SK-N-SH (cell line): ENCODE data around the gene ABCA8. TPM values are rescaled to one million over a fixed set of nuclear protein-coding genes. Genes with fewer than 3 reads are reported as not detected.

Experiments used
- CTCF ChIA-PET: fragments of 300-600, 350-600 bp; formaldehyde crosslinking; extraction: SDS; loops from one replicate; lab custom pipeline; 2021; lab: Yijun Ruan, JAX
- POLR2A ChIA-PET: fragments of 350-600 bp; sonication (Branson Sonifier 250); formaldehyde crosslinking; extraction: SDS; loops from one replicate; lab custom pipeline; 2020; ENCODE audit warnings: antibody characterized with exemption, inconsistent platforms; lab: Yijun Ruan, JAX
- DNase-seq: peaks from one replicate; pipeline ENCODE4 v3.0.0; 2012
- H2AFZ ChIP-seq: fragments of 200-600 bp; sonication (generic); 2 replicates; pipeline ENCODE4 v1.8.1; 2016; ENCODE audit warnings: antibody characterized with exemption, mild to moderate bottlenecking, low read depth
- H3F3A ChIP-seq: fragments of 200-600 bp; sonication (generic); replicated peaks from 2 replicates; pipeline ENCODE3; 2016; ENCODE audit warnings: antibody characterized with exemption, mild to moderate bottlenecking; ENCODE audit not compliant: insufficient read depth
- H3K27ac ChIP-seq, 2 experiments: fragments of 200-500 bp in 1 of 2; fragments of 200-600 bp in 1 of 2; sonication (Bioruptor generic) in 1 of 2; sonication (generic), shearing (Covaris generic) in 1 of 2; 2 replicates each; pipeline versions ENCODE4 v1.5.1 to v1.6.1; 2014 to 2016; ENCODE audit warnings: low read depth in 2 of 2, inconsistent platforms in 1 of 2, low read length in 1 of 2, mild to moderate bottlenecking in 1 of 2, mixed read lengths in 1 of 2
- H3K27me3 ChIP-seq: fragments of 200-600 bp; sonication (generic), shearing (Covaris generic); 2 replicates; pipeline ENCODE4 v1.6.1; 2016; ENCODE audit warnings: mixed run types; ENCODE audit not compliant: insufficient read depth
- H3K36me3 ChIP-seq, 2 experiments: fragments of 200-500 bp in 1 of 2; fragments of 200-600 bp in 1 of 2; sonication (Bioruptor generic) in 1 of 2; sonication (generic) in 1 of 2; replicated peaks in 1 of 2; 2 replicates each; pipeline versions ENCODE3 to v1.5.1; 2014 to 2016; ENCODE audit warnings: low read length in 1 of 2, mild to moderate bottlenecking in 1 of 2; ENCODE audit not compliant: insufficient read depth in 2 of 2, control insufficient read depth in 1 of 2
- H3K4me1 ChIP-seq, 2 experiments: fragments of 200-500 bp in 1 of 2; fragments of 200-600 bp in 1 of 2; sonication (Bioruptor generic) in 1 of 2; sonication (generic), shearing (Covaris generic) in 1 of 2; 2 replicates each; pipeline versions ENCODE4 v1.5.1 to v1.6.1; 2014 to 2016; ENCODE audit warnings: low read depth in 1 of 2, low read length in 1 of 2, mixed run types in 1 of 2; ENCODE audit not compliant: insufficient read depth in 2 of 2, control insufficient read depth in 1 of 2
- H3K4me2 ChIP-seq: fragments of 200-600 bp; sonication (generic), shearing (Covaris generic); 2 replicates; pipeline ENCODE4 v1.6.1; 2017; ENCODE audit warnings: mixed run types
- H3K4me3 ChIP-seq, 2 experiments: fragments of 200-500 bp in 1 of 2; fragments of 200-600 bp in 1 of 2; sonication (Bioruptor generic) in 1 of 2; sonication (generic), shearing (Covaris generic) in 1 of 2; 2 replicates each; pipeline versions ENCODE4 v1.5.1 to v1.8.1; 2014 to 2016; ENCODE audit warnings: low read depth in 2 of 2, inconsistent platforms in 1 of 2, low read length in 1 of 2, mild to moderate bottlenecking in 1 of 2, mixed read lengths in 1 of 2, moderate library complexity in 1 of 2
- H3K79me2 ChIP-seq: fragments of 200-600 bp; sonication (generic); 2 replicates; pipeline ENCODE4 v1.8.1; 2017; ENCODE audit warnings: mild to moderate bottlenecking; ENCODE audit not compliant: insufficient read depth
- H3K9ac ChIP-seq: fragments of 200-600 bp; sonication (generic); 2 replicates; pipeline ENCODE4 v1.6.1; 2017; ENCODE audit warnings: mixed run types
- H3K9me2 ChIP-seq: fragments of 200-600 bp; sonication (generic); 2 replicates; pipeline ENCODE4 v1.6.1; 2017; ENCODE audit warnings: mixed run types
- H3K9me3 ChIP-seq: fragments of 200-600 bp; sonication (generic); 2 replicates; pipeline ENCODE4 v1.6.1; 2017; ENCODE audit warnings: mixed run types, mild to moderate bottlenecking, moderate library complexity
- H4K20me1 ChIP-seq: fragments of 200-600 bp; sonication (generic); 2 replicates; pipeline ENCODE4 v1.6.1; 2017; ENCODE audit warnings: mild to moderate bottlenecking, mixed run types; ENCODE audit not compliant: insufficient read depth
- CHD2 ChIP-seq: fragments of 150-350 bp; IDR thresholded peaks from 2 replicates; pipeline ENCODE4 v1.6.1; 2018; ENCODE audit warnings: low read length; ENCODE audit not compliant: partially characterized antibody
- ELF1 ChIP-seq: IDR thresholded peaks from 2 replicates; pipeline ENCODE4 v1.4.0; 2012
- FOSL2 ChIP-seq: IDR thresholded peaks from 2 replicates; pipeline ENCODE4 v1.4.0; 2012; ENCODE audit warnings: low read depth, mild to moderate bottlenecking, moderate library complexity, borderline replicate concordance
- FOXJ3 ChIP-seq: sonication (generic); formaldehyde crosslinking; IDR thresholded peaks from 2 replicates; pipeline ENCODE4 v1.5.1; 2020; ENCODE audit warnings: mild to moderate bottlenecking, missing genetic modification reagents
- FOXM1 ChIP-seq: IDR thresholded peaks from 2 replicates; pipeline ENCODE4 v1.4.0; 2012; ENCODE audit warnings: low read depth, mild to moderate bottlenecking
- JUND ChIP-seq: IDR thresholded peaks from 2 replicates; pipeline ENCODE4 v1.4.0; 2012
- MEF2A ChIP-seq: IDR thresholded peaks from 2 replicates; pipeline ENCODE4 v1.4.0; 2012; ENCODE audit warnings: low read depth, borderline replicate concordance
- MXI1 ChIP-seq: IDR thresholded peaks from 2 replicates; pipeline ENCODE4 v1.6.1; 2012; ENCODE audit warnings: mild to moderate bottlenecking, low read depth, low read length, improper control_type of control experiment
- NFIC ChIP-seq: IDR thresholded peaks from 2 replicates; pipeline ENCODE4 v1.4.0; 2012; ENCODE audit warnings: borderline replicate concordance
- NRF1 ChIP-seq: IDR thresholded peaks from 2 replicates; pipeline ENCODE4 v1.6.1; 2012; ENCODE audit warnings: low read depth, mild to moderate bottlenecking, low read length
- POLR2AphosphoS5 ChIP-seq: IDR thresholded peaks from 2 replicates; pipeline ENCODE4 v1.6.1; 2012; ENCODE audit warnings: low read depth, low read length
- RAD21 ChIP-seq: IDR thresholded peaks from 2 replicates; pipeline ENCODE4 v1.6.1; 2012; ENCODE audit warnings: mild to moderate bottlenecking, low read length
- RCOR1 ChIP-seq: fragments of 150-350 bp; IDR thresholded peaks from 2 replicates; pipeline ENCODE4 v1.6.1; 2017; ENCODE audit warnings: antibody characterized with exemption, low read length
- RXRA ChIP-seq: IDR thresholded peaks from 2 replicates; pipeline ENCODE4 v1.4.0; 2012; ENCODE audit warnings: low read depth, mild to moderate bottlenecking, borderline replicate concordance
- SMC3 ChIP-seq: IDR thresholded peaks from 2 replicates; pipeline ENCODE4 v1.6.1; 2012; ENCODE audit warnings: low read depth, low read length, improper control_type of control experiment
- TAF1 ChIP-seq: IDR thresholded peaks from 2 replicates; pipeline ENCODE4 v1.6.1; 2012; ENCODE audit warnings: low read depth, mild to moderate bottlenecking, low read length, moderate library complexity, borderline replicate concordance
- WGBS: methylation state at CpG from one replicate; pipeline ENCODE4 v1.1.6; 2017; ENCODE audit warnings: low lambda C conversion rate; 5-methylcytosine and 5-hydroxymethylcytosine counted together
- polyA plus RNA-seq, 3 experiments: library from polyadenylated mRNA; depleted of rRNA; stranded (reverse); fragments of >200 nt; gene quantifications; 2 replicates each; pipeline ENCODE4 v1.2.3, GENCODE V29; 2012
- TF ChIP-seq, protein P1 (sequence below): IDR thresholded peaks from 2 replicates; pipeline ENCODE4 v1.4.0; 2012; ENCODE audit warnings: low read depth
- TF ChIP-seq, protein P2 (sequence below): fragments of 150-350 bp; IDR thresholded peaks from 2 replicates; pipeline ENCODE4 v1.6.1; 2016; ENCODE audit warnings: mild to moderate bottlenecking, low read depth, low read length
- TF ChIP-seq, protein P3 (sequence below): fragments of 150-350 bp; IDR thresholded peaks from 2 replicates; pipeline ENCODE4 v1.6.1; 2017; ENCODE audit warnings: antibody characterized with exemption, low read length, low read depth, borderline replicate concordance
- TF ChIP-seq, protein P4 (sequence below): fragments of 200-600 bp; sonication (generic); IDR thresholded peaks from 2 replicates; pipeline ENCODE4 v1.6.1; 2017; ENCODE audit warnings: antibody characterized with exemption, mild to moderate bottlenecking, moderate library complexity
- TF ChIP-seq, protein P5 (sequence below): IDR thresholded peaks from 2 replicates; pipeline ENCODE4; 2012

The ABCA8 gene
- polyA plus RNA-seq, 1 of the 3 experiments (the other 2 are of a cell fraction): 2.3 TPM

DNA sequence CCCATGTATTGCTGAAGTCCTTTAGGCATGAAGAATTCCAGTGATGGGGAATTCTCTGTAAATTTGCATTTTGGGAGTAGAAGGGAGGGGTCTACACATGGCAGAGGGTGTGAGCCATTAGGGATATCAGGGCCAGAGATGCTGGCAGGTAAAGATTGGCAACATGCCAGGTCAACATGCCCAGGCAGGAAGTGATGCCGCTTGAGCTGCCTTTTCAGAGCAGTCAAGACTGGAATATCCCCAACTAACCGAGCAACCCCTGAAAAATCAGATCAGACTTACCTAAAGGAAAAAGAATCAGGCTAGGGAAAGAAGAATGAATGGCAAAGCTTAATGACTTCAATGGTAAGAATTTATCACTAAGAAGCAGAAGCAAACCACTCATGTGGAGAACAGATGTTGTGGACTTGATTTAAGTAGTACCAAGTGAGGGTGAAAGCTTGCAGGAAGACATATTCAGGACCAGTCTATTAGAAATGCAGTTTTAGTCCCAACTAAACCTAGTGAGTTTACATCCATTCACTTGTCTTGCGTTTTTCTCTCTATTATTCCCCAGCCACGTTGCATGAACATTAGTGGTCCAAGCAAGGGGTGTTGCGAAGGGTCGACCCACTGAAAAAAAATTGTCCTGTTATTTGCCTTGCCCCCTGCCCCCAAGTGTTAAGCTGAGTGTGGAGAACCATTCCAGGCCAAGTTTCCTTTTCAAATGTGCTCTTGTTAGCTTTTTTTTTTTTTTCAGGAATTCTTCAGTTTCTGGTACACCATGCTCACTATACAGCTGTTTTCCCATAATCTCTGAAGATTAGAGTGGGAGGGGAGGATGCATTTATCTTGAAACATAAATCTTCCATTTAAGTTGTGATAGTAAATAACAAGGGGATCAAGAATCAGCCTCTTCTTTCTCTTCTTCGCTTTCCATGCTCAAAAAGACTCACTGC is 105.2 kb downstream of the ABCA8 start:
- no peak for TF ChIP-seq CHD2
- TF ChIP-seq, protein P1, sequence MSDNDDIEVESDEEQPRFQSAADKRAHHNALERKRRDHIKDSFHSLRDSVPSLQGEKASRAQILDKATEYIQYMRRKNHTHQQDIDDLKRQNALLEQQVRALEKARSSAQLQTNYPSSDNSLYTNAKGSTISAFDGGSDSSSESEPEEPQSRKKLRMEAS: no peak
- no peak for TF ChIP-seq FOXJ3 (CRISPR knock-in tag)
- TF ChIP-seq MXI1: no peak
- TF ChIP-seq RCOR1: no peak
- TF ChIP-seq RXRA: no peak
- peak; percentile 33; the same call in 1 of the 2 replicates for TF ChIP-seq NFIC
- no peak for TF ChIP-seq JUND
- TF ChIP-seq, all 33 proteins: peak for 1

DNA sequence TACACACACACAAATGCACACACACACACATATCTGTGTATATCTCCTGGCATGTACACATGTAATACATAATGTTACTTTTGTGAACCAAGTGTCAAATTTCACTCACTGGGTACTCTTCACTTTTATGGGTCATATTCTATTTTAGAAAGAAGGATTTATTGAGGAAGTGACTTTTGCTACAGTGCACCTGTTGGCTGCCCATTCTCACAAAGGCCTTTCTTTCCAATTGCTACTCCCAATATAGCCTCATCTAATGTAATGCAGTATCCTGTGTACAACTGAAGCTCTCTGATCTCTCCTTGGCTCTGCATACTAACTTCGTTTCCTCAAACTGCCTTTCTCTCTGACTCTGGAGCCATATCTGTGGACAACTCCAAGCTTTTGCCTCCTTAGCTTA is 107.5 kb downstream of the ABCA8 start:
- Histone ChIP-seq H3K9me3 (no peaks in the 10 kb centered on the region), H3K4me3 (no peak overlapping the region), H3K9me2 (no peaks in the 10 kb centered on the region), H2AFZ (no peak overlapping the region), H3K27me3 (peaks cover 9% of the 10 kb centered on the region; the same call in 1 of the 2 replicates), H3K36me3 (no peaks in the 10 kb centered on the region), H3K27ac (no peak overlapping the region), H3F3A (no peaks in the 10 kb centered on the region), H3K79me2 (no peaks in the 10 kb centered on the region), H3K4me1 (no peaks in the 10 kb centered on the region), H4K20me1 (no peaks in the 10 kb centered on the region), H3K9ac (no peak overlapping the region), H3K4me2 (no peak overlapping the region)
- CTCF ChIA-PET: no interaction called here
- no peak for DNase-seq
- 3% methylated on average over 1 of the region's 1 CpG for WGBS
- POLR2A ChIA-PET: no interaction called here
- TF ChIP-seq, protein P2, sequence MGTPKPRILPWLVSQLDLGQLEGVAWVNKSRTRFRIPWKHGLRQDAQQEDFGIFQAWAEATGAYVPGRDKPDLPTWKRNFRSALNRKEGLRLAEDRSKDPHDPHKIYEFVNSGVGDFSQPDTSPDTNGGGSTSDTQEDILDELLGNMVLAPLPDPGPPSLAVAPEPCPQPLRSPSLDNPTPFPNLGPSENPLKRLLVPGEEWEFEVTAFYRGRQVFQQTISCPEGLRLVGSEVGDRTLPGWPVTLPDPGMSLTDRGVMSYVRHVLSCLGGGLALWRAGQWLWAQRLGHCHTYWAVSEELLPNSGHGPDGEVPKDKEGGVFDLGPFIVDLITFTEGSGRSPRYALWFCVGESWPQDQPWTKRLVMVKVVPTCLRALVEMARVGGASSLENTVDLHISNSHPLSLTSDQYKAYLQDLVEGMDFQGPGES: no peak
- TF ChIP-seq FOSL2: no peak
- TF ChIP-seq, protein P1: no peak
- TF ChIP-seq NRF1: no peak
- no peak for TF ChIP-seq MEF2A
- TF ChIP-seq POLR2AphosphoS5: no peak
- no peak for TF ChIP-seq TAF1
- no peak for TF ChIP-seq JUND
- TF ChIP-seq, protein P3, sequence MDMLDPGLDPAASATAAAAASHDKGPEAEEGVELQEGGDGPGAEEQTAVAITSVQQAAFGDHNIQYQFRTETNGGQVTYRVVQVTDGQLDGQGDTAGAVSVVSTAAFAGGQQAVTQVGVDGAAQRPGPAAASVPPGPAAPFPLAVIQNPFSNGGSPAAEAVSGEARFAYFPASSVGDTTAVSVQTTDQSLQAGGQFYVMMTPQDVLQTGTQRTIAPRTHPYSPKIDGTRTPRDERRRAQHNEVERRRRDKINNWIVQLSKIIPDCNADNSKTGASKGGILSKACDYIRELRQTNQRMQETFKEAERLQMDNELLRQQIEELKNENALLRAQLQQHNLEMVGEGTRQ: no peak
- TF ChIP-seq SMC3: no peak
- no peak for TF ChIP-seq MXI1
- no peak for TF ChIP-seq FOXM1
- TF ChIP-seq RAD21: no peak
- no peak for TF ChIP-seq ELF1
- no peak for TF ChIP-seq CHD2
- TF ChIP-seq, protein P4, sequence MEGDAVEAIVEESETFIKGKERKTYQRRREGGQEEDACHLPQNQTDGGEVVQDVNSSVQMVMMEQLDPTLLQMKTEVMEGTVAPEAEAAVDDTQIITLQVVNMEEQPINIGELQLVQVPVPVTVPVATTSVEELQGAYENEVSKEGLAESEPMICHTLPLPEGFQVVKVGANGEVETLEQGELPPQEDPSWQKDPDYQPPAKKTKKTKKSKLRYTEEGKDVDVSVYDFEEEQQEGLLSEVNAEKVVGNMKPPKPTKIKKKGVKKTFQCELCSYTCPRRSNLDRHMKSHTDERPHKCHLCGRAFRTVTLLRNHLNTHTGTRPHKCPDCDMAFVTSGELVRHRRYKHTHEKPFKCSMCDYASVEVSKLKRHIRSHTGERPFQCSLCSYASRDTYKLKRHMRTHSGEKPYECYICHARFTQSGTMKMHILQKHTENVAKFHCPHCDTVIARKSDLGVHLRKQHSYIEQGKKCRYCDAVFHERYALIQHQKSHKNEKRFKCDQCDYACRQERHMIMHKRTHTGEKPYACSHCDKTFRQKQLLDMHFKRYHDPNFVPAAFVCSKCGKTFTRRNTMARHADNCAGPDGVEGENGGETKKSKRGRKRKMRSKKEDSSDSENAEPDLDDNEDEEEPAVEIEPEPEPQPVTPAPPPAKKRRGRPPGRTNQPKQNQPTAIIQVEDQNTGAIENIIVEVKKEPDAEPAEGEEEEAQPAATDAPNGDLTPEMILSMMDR: no peak
- no peak for TF ChIP-seq RXRA
- TF ChIP-seq, protein P5, sequence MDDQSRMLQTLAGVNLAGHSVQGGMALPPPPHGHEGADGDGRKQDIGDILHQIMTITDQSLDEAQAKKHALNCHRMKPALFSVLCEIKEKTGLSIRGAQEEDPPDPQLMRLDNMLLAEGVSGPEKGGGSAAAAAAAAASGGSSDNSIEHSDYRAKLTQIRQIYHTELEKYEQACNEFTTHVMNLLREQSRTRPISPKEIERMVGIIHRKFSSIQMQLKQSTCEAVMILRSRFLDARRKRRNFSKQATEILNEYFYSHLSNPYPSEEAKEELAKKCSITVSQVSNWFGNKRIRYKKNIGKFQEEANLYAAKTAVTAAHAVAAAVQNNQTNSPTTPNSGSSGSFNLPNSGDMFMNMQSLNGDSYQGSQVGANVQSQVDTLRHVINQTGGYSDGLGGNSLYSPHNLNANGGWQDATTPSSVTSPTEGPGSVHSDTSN: no peak

More for the DNA sequence above, 105.2 kb downstream of the ABCA8 start:
- Histone ChIP-seq H4K20me1 (no peaks in the 10 kb centered on the region), H3K27me3 (0 out of 2 replicates have a peak, but pooled peaks cover 4% of the 10 kb centered on the region), H3K9me2 (no peaks in the 10 kb centered on the region), H3K9ac (no peak overlapping the region), H2AFZ (no peak overlapping the region), H3K4me1 (no peaks in the 10 kb centered on the region), H3K79me2 (no peaks in the 10 kb centered on the region), H3K36me3 (no peaks in the 10 kb centered on the region), H3K4me3 (no peak overlapping the region), H3F3A (no peaks in the 10 kb centered on the region), H3K4me2 (no peak overlapping the region), H3K27ac (no peak overlapping the region), H3K9me3 (no peaks in the 10 kb centered on the region)
- POLR2A ChIA-PET: no interaction called here
- DNase-seq: no peak
- WGBS: 20% methylated on average over 7 of the region's 7 CpGs
- CTCF ChIA-PET: interaction anchor here (0.8 to 0.9 kb wide), 2 partner anchors 41 to 121 kb away, joined by 3 to 4 read pairs; no protein-coding TSS in a partner anchor
